Umbilical cord (tissue), 2 donors: ENCODE measurements around the gene RCBTB2. TPM values are rescaled to one million over a fixed set of nuclear protein-coding genes. Genes with fewer than 3 reads are reported as not detected.

ENCODE experiments used
- DNase-seq: peaks from one replicate; pipeline ENCODE4 v3.0.0-alpha.2; 2015; ENCODE audit warnings: low spot score
- total RNA-seq: library from RNA; depleted of rRNA; stranded (reverse); fragments of >200 nt; gene quantifications from one replicate; pipeline ENCODE4 v1.2.3, GENCODE V29; 2014; ENCODE audit warnings: low replicate concordance; ENCODE audit not compliant: insufficient read depth

The RCBTB2 gene
- total RNA-seq, 1 donor from 2014 or later: 25.0 TPM

- DNase-seq: no peak
Observed at GRCh38 chr13:48531416-48532255, 1.2 kb downstream of the RCBTB2 start.

- DNase-seq: no peak
Observed at GRCh38 chr13:48530833-48531232, 2.0 kb downstream of the RCBTB2 start.

- DNase-seq: no peak
Observed at GRCh38 chr13:48528720-48529119, 4.2 kb downstream of the RCBTB2 start.

- no peak for DNase-seq
Observed at GRCh38 chr13:48527955-48528354, 4.9 kb downstream of the RCBTB2 start.

GRCh38 chr13:48526286-48526685 lies 6.6 kb downstream of the RCBTB2 start:
- DNase-seq: no peak

- DNase-seq: no peak
Observed at GRCh38 chr13:48518083-48518482, 14.8 kb downstream of the RCBTB2 start.

- DNase-seq: no peak
Observed at GRCh38 chr13:48515732-48516131, 17.1 kb downstream of the RCBTB2 start.

GRCh38 chr13:48514793-48515192 lies 18.1 kb downstream of the RCBTB2 start:
- no peak for DNase-seq

GRCh38 chr13:48511621-48512230 lies 21.2 kb downstream of the RCBTB2 start:
- DNase-seq: no peak

- no peak for DNase-seq
Observed at GRCh38 chr13:48510698-48511097, 22.2 kb downstream of the RCBTB2 start.

- DNase-seq: no peak
Observed at GRCh38 chr13:48508011-48508410, 24.9 kb downstream of the RCBTB2 start.

GRCh38 chr13:48507021-48507420 lies 25.9 kb downstream of the RCBTB2 start:
- DNase-seq: no peak

- DNase-seq: no peak
Observed at GRCh38 chr13:48506092-48506701, 26.7 kb downstream of the RCBTB2 start.

GRCh38 chr13:48505597-48506091 lies 27.2 kb downstream of the RCBTB2 start:
- peak; percentile 35 for DNase-seq

GRCh38 chr13:48505012-48505411 lies 27.9 kb downstream of the RCBTB2 start:
- no peak for DNase-seq

GRCh38 chr13:48504606-48505005 lies 28.3 kb downstream of the RCBTB2 start:
- no peak for DNase-seq

- DNase-seq: no peak
Observed at GRCh38 chr13:48502601-48503319, 30.1 kb downstream of the RCBTB2 start.

- no peak for DNase-seq
Observed at GRCh38 chr13:48501705-48502104, 31.2 kb downstream of the RCBTB2 start.

- DNase-seq: peak; percentile 85
Observed at GRCh38 chr13:48500652-48501197, 32.2 kb downstream of the RCBTB2 start.

- DNase-seq: no peak
Observed at GRCh38 chr13:48497669-48498068, 35.2 kb downstream of the RCBTB2 start.
